KMS-11 (cell line): ENCODE measurements around the gene CUTA.

Experiments used
- H2AFZ ChIP-seq: fragments of 200-600 bp; sonication (generic); 2 replicates; pipeline ENCODE4 v1.6.1; 2016; ENCODE audit warnings: antibody characterized with exemption, mixed run types, low read depth
- H3K27ac ChIP-seq: fragments of 200-600 bp; sonication (generic); 2 replicates; pipeline ENCODE4 v1.6.1; 2016; ENCODE audit warnings: mild to moderate bottlenecking, mixed run types
- H3K27me3 ChIP-seq: fragments of 200-600 bp; sonication (generic); 2 replicates; pipeline ENCODE4 v1.6.1; 2017; ENCODE audit warnings: mild to moderate bottlenecking, low read depth, mixed run types, moderate library complexity; ENCODE audit not compliant: insufficient read depth
- H3K36me3 ChIP-seq: fragments of 200-600 bp; sonication (generic); 2 replicates; pipeline ENCODE4 v1.6.1; 2017; ENCODE audit warnings: mild to moderate bottlenecking, mixed run types; ENCODE audit not compliant: insufficient read depth
- H3K4me1 ChIP-seq: fragments of 200-600 bp; sonication (generic); 2 replicates; pipeline ENCODE4 v1.6.1; 2016; ENCODE audit warnings: mild to moderate bottlenecking, low read depth, mixed run types; ENCODE audit not compliant: poor library complexity, severe bottlenecking
- H3K4me2 ChIP-seq: fragments of 200-600 bp; sonication (generic); 2 replicates; pipeline ENCODE4 v1.7.0; 2016; ENCODE audit warnings: mild to moderate bottlenecking, mixed run types
- H3K4me3 ChIP-seq: fragments of 200-600 bp; sonication (generic); IDR thresholded peaks from 2 replicates; pipeline ENCODE4 v1.6.1; 2017; ENCODE audit warnings: low read depth, low read length, mixed read lengths; ENCODE audit not compliant: insufficient read depth
- H3K79me2 ChIP-seq: fragments of 200-600 bp; sonication (generic); 2 replicates; pipeline ENCODE4 v1.6.1; 2016; ENCODE audit warnings: low read depth, mixed run types; ENCODE audit not compliant: insufficient read depth
- H3K9ac ChIP-seq: fragments of 200-600 bp; sonication (generic); 2 replicates; pipeline ENCODE4 v1.6.1; 2016; ENCODE audit warnings: mild to moderate bottlenecking, mixed run types
- H4K20me1 ChIP-seq: fragments of 200-600 bp; sonication (generic); 2 replicates; pipeline ENCODE4 v1.6.1; 2016; ENCODE audit warnings: mild to moderate bottlenecking, mixed run types; ENCODE audit not compliant: insufficient read depth
- TF ChIP-seq, protein P1 (sequence below): fragments of 200-600 bp; sonication (generic); conservative IDR thresholded peaks from 2 replicates; pipeline ENCODE4 v1.6.1; 2017; ENCODE audit warnings: low read depth, mild to moderate bottlenecking, antibody characterized with exemption, low read length, moderate library complexity, mixed read lengths

Gene CUTA

DNA sequence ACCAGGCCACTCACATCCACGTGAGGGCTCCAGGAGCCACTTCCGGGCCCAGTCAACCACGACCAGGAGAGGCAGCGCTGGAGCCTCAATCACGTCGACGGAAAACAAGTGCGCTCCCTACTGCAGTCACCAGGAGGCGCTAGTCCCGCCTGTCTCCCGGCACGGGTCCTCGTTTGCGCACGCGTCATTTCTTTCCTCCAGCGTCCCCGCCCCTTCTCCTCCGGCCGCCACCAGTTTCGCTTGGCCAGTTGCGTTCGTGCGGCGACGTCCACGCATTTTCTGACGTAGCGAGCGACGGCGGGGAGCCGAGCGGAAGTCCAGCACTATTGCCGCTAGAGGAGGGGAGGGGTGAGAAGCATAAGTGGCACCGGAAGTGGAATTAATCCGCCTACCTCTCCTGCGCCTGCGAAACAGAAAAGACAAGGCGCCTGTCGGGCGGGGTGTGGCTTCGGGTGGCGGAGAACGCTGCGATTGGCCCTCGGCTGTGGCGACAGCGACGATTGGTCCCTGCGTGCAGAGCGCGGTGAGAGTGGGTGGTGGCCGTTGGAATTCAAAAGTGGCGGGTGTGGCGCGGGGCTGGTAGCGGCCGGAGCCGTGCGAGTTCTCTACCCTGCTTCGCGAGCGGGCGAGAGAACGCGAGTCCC lies 26.5 kb downstream of the CUTA start, which contains the start of gene KIFC1:
TSS of gene KIFC1 (plus strand) at position 546 of the 644 bp plus-strand sequence. CDS start 163 bp downstream, outside the sequence.
- Histone ChIP-seq H3K36me3 (no peaks in the 10 kb centered on the region), H3K27ac (peak within 1 kb of the TSS; percentile 50), H3K4me3 (no peak within 1 kb of the TSS), H3K27me3 (no peaks in the 10 kb centered on the region), H4K20me1 (0 out of 2 replicates have a peak, but pooled peaks cover 3% of the 10 kb centered on the region), H3K79me2 (peaks cover 47% of the 10 kb centered on the region), H3K4me2 (peak within 1 kb of the TSS; percentile 74), H2AFZ (peak within 1 kb of the TSS; percentile 91), H3K4me1 (peaks cover 40% of the 10 kb centered on the region), H3K9ac (peak within 1 kb of the TSS; percentile 60; the same call in 1 of the 2 replicates)
- TF ChIP-seq, protein P1, sequence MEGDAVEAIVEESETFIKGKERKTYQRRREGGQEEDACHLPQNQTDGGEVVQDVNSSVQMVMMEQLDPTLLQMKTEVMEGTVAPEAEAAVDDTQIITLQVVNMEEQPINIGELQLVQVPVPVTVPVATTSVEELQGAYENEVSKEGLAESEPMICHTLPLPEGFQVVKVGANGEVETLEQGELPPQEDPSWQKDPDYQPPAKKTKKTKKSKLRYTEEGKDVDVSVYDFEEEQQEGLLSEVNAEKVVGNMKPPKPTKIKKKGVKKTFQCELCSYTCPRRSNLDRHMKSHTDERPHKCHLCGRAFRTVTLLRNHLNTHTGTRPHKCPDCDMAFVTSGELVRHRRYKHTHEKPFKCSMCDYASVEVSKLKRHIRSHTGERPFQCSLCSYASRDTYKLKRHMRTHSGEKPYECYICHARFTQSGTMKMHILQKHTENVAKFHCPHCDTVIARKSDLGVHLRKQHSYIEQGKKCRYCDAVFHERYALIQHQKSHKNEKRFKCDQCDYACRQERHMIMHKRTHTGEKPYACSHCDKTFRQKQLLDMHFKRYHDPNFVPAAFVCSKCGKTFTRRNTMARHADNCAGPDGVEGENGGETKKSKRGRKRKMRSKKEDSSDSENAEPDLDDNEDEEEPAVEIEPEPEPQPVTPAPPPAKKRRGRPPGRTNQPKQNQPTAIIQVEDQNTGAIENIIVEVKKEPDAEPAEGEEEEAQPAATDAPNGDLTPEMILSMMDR = peak; percentile 79

GRCh38 chr6:33390767-33391277 lies 27.1 kb downstream of the CUTA start:
- H3K36me3 ChIP-seq = no peaks in the 10 kb centered on the region
- peaks cover 37% of the 10 kb centered on the region for H3K4me1 ChIP-seq
- TF ChIP-seq, protein P1 = no peak
- peak overlapping the region; percentile 91 for H2AFZ ChIP-seq
- H3K4me3 ChIP-seq = no peak overlapping the region
- H3K27ac ChIP-seq = peak overlapping the region; percentile 50
- H3K4me2 ChIP-seq = 0 out of 2 replicates have a peak overlapping the region, but pooled peaks have one; percentile 7
- peaks cover 41% of the 10 kb centered on the region for H3K79me2 ChIP-seq
- H3K9ac ChIP-seq = peak overlapping the region; percentile 13; the same call in 1 of the 2 replicates
- H3K27me3 ChIP-seq = no peaks in the 10 kb centered on the region
- H4K20me1 ChIP-seq = 0 out of 2 replicates have a peak, but pooled peaks cover 3% of the 10 kb centered on the region

GRCh38 chr6:33390173-33390572 lies 27.7 kb downstream of the CUTA start:
- H3K4me3 ChIP-seq = no peak overlapping the region
- TF ChIP-seq, protein P1 = no peak
- H3K27ac ChIP-seq = no peak overlapping the region
- H3K4me2 ChIP-seq = no peak overlapping the region
- H4K20me1 ChIP-seq = 0 out of 2 replicates have a peak, but pooled peaks cover 3% of the 10 kb centered on the region
- peaks cover 30% of the 10 kb centered on the region for H3K4me1 ChIP-seq
- no peak overlapping the region for H2AFZ ChIP-seq
- no peaks in the 10 kb centered on the region for H3K27me3 ChIP-seq
- H3K79me2 ChIP-seq = peaks cover 34% of the 10 kb centered on the region
- no peak overlapping the region for H3K9ac ChIP-seq
- no peaks in the 10 kb centered on the region for H3K36me3 ChIP-seq

DNA sequence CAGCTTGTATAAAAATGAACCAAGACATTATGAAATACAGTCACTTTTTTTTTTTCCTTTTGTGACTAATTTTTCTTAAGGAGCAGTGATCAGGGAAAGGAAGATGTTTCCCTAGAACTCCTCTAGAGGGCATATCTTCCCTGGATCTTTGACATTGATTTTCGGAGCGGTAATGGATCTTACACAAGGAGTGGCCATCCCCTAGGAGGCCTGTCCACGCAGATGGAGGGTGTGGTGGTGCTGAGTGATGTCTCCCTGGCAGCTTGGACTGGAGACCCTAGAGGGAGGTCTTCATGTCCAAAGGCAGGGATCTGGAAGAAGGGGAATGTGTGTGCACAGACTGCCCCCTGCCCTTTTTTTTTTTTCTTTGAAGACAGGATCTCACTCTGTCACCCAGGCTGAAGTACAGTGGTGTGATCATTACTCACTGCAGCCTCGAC lies 33.3 kb downstream of the CUTA start:
- H3K27ac ChIP-seq = no peak overlapping the region
- no peaks in the 10 kb centered on the region for H4K20me1 ChIP-seq
- no peaks in the 10 kb centered on the region for H3K79me2 ChIP-seq
- no peak overlapping the region for H2AFZ ChIP-seq
- no peaks in the 10 kb centered on the region for H3K4me1 ChIP-seq
- no peak overlapping the region for H3K4me2 ChIP-seq
- H3K36me3 ChIP-seq = no peaks in the 10 kb centered on the region
- no peak overlapping the region for H3K9ac ChIP-seq
- no peaks in the 10 kb centered on the region for H3K27me3 ChIP-seq
- TF ChIP-seq, protein P1 = no peak
- H3K4me3 ChIP-seq = no peak overlapping the region
